Endothelial cell (in vitro differentiated cells): ENCODE data around the gene ARHGEF25. TPM values are rescaled to one million over a fixed set of nuclear protein-coding genes. Genes with fewer than 3 reads are reported as not detected.
"Not testable (repeated sequence)": the region's sequence is repeated elsewhere in the genome, so short reads cannot be mapped to it uniquely, and the experiment has no call there.

Source experiments
- DNase-seq: peaks from one replicate; pipeline ENCODE4 v3.0.0; 2021; ENCODE audit warnings: low spot score
- H3K27ac Mint-ChIP-seq: one replicate; pipeline ENCODE4 v1.8.0; 2021; ENCODE audit warnings: mixed read lengths, inconsistent platforms; ENCODE audit not compliant: unreplicated experiment
- H3K27me3 Mint-ChIP-seq: one replicate; pipeline ENCODE4 v1.8.0; 2021; ENCODE audit warnings: mild to moderate bottlenecking, moderate library complexity, mixed read lengths, inconsistent platforms; ENCODE audit not compliant: unreplicated experiment
- H3K36me3 Mint-ChIP-seq: one replicate; pipeline ENCODE4 v1.8.0; 2021; ENCODE audit warnings: mild to moderate bottlenecking, low read depth, mixed read lengths, inconsistent platforms; ENCODE audit not compliant: unreplicated experiment
- H3K4me1 Mint-ChIP-seq: one replicate; pipeline ENCODE4 v1.8.0; 2021; ENCODE audit warnings: mild to moderate bottlenecking, mixed read lengths, inconsistent platforms; ENCODE audit not compliant: unreplicated experiment
- H3K4me3 Mint-ChIP-seq: one replicate; pipeline ENCODE4 v1.8.0; 2021; ENCODE audit warnings: mild to moderate bottlenecking, mixed read lengths, inconsistent platforms; ENCODE audit not compliant: unreplicated experiment
- H3K9me3 Mint-ChIP-seq: one replicate; pipeline ENCODE4 v1.8.0; 2021; ENCODE audit warnings: mixed read lengths, inconsistent platforms; ENCODE audit not compliant: unreplicated experiment
- CTCF ChIP-seq: fragments of 200-600 bp; sonication (generic); IDR thresholded peaks from one replicate; pipeline ENCODE4 v1.5.0; 2021; ENCODE audit warnings: antibody characterized with exemption; ENCODE audit not compliant: unreplicated experiment
- long read RNA-seq: library from polyadenylated mRNA; unstranded; transcript quantifications from one replicate; pipeline ENCODE4 v2.0.0, GENCODE V29; 2020; ENCODE audit not compliant: unreplicated experiment
- total RNA-seq: library from RNA; stranded (reverse); fragmentation: NEBNext Ultra II Directional; extraction: Animal tissue kit (Norgen Biotek cat#: 25700); gene quantifications from one replicate; pipeline ENCODE4 v1.2.1, GENCODE V29; 2021; ENCODE audit not compliant: unreplicated experiment

Gene ARHGEF25
- 20.0 TPM for total RNA-seq
- long read RNA-seq = 0 reads

- peak within 1 kb of the TSS; percentile 87 for H3K4me3 Mint-ChIP-seq
- peaks cover 3% of the 10 kb centered on the region for H3K4me1 Mint-ChIP-seq
- no peak within 1 kb of the TSS for H3K27ac Mint-ChIP-seq
- H3K36me3 Mint-ChIP-seq = peaks cover 31% of the 10 kb centered on the region
- peak; percentile 60 for DNase-seq
- peaks cover 13% of the 10 kb centered on the region for H3K27me3 Mint-ChIP-seq
- no peak for TF ChIP-seq CTCF
- no peaks in the 10 kb centered on the region for H3K9me3 Mint-ChIP-seq
These were observed at the start of gene ARHGEF25 for GRCh38 chr12:57611108-57611826. TSS of gene ARHGEF25 (plus strand) at chr12:57611435. CDS start at chr12:57611895, 460 bp downstream.

GRCh38 chr12:57563358-57563757 is 47.9 kb upstream of the ARHGEF25 start:
- DNase-seq = no peak
- Mint-ChIP-seq H3K27me3 (no peaks in the 10 kb centered on the region), H3K4me1 (no peaks in the 10 kb centered on the region), H3K36me3 (no peaks in the 10 kb centered on the region), H3K4me3 (no peak overlapping the region), H3K27ac (no peak overlapping the region), H3K9me3 (no peaks in the 10 kb centered on the region)
- TF ChIP-seq CTCF = no peak

GRCh38 chr12:57564178-57564740 is 47.0 kb upstream of the ARHGEF25 start:
- no peak for DNase-seq
- Mint-ChIP-seq H3K36me3 (no peaks in the 10 kb centered on the region), H3K4me3 (no peak overlapping the region), H3K9me3 (no peaks in the 10 kb centered on the region), H3K27me3 (no peaks in the 10 kb centered on the region), H3K4me1 (no peaks in the 10 kb centered on the region), H3K27ac (no peak overlapping the region)
- no peak for TF ChIP-seq CTCF

- no peak for DNase-seq
- Mint-ChIP-seq H3K4me3 (no peak overlapping the region), H3K27me3 (no peaks in the 10 kb centered on the region), H3K9me3 (no peaks in the 10 kb centered on the region), H3K36me3 (no peaks in the 10 kb centered on the region), H3K4me1 (no peaks in the 10 kb centered on the region), H3K27ac (no peak overlapping the region)
- no peak for TF ChIP-seq CTCF
These were observed 42.4 kb upstream of the ARHGEF25 start for GRCh38 chr12:57568838-57569237.

- H3K27ac Mint-ChIP-seq = no peak overlapping the region
- no peaks in the 10 kb centered on the region for H3K9me3 Mint-ChIP-seq
- no peak for DNase-seq
- no peak for TF ChIP-seq CTCF
- no peak overlapping the region for H3K4me3 Mint-ChIP-seq
- no peaks in the 10 kb centered on the region for H3K36me3 Mint-ChIP-seq
- no peaks in the 10 kb centered on the region for H3K4me1 Mint-ChIP-seq
- peaks cover 2% of the 10 kb centered on the region for H3K27me3 Mint-ChIP-seq
These were observed 41.4 kb upstream of the ARHGEF25 start for GRCh38 chr12:57569858-57570257.

- not testable (repeated sequence) for DNase-seq, H3K27me3 Mint-ChIP-seq, H3K36me3 Mint-ChIP-seq, H3K4me3 Mint-ChIP-seq, H3K4me1 Mint-ChIP-seq, H3K9me3 Mint-ChIP-seq, H3K27ac Mint-ChIP-seq
These were observed 40.8 kb upstream of the ARHGEF25 start for GRCh38 chr12:57570438-57570837.
